ENCODE data around the gene FOXP4.

DNA sequence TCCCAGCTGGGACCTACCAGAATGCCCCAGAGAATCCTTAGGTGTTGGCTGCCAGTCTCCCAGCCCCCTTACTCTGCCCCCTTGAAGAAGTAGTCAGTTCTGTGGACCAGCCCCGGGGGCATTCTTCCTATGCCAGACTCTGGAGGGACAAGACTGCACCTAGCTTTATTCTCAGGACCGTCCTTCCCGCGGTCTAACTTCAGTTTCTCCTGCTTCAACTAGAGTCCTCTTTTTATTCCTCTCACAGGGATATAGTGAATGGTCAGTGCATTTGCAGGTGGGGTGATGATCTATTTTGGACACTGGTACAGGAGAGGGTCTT lies 56.2 kb downstream of the FOXP4 start:
- TF ChIP-seq RAD21 (IDR thresholded peaks at IDR 0.05; ENCODE audit: low read length) (no peak), RFX5 (IDR thresholded peaks at IDR 0.05; ENCODE audit: low read length) (no peak), MXI1 (IDR thresholded peaks at IDR 0.05; ENCODE audit: low read depth, low read length) (no peak), EP300 (IDR thresholded peaks at IDR 0.05; ENCODE audit: borderline replicate concordance in 1 of 2, low read depth in 1 of 2, low read length in 1 of 2) (no peak)
